Measurements from ENCODE around the gene TMEM128.
"Not testable (repeated sequence)": the region's sequence is repeated elsewhere in the genome, so short reads cannot be mapped to it uniquely, and the experiment has no call there.

The TMEM128 gene

GRCh38 chr4:4228356-4228668 is 19.7 kb downstream of the TMEM128 start:
- no peak overlapping the region for H3K4me3 ChIP-seq (ENCODE audit: low read length in 2 of 2)
- H3K4me1 ChIP-seq (ENCODE audit: control insufficient read depth in 2 of 2, insufficient read depth in 2 of 2, low read length in 2 of 2): no peaks in the 10 kb centered on the region
- H3K9me3 ChIP-seq (ENCODE audit: control insufficient read depth in 2 of 2, low read length in 2 of 2): peaks cover 0 to under 1% of the 10 kb centered on the region in 2 donors
- no peak overlapping the region for H3K27ac ChIP-seq (ENCODE audit: low read depth in 2 of 2, low read length in 2 of 2)
- no peaks in the 10 kb centered on the region for H3K36me3 ChIP-seq (ENCODE audit: control insufficient read depth in 2 of 2, insufficient read depth in 2 of 2, low read length in 2 of 2)
- no peak overlapping the region for H3K9ac ChIP-seq (ENCODE audit: low read depth in 1 of 2, low read length in 2 of 2)
- H3K27me3 ChIP-seq (ENCODE audit: control insufficient read depth in 2 of 2, insufficient read depth in 2 of 2, low read length in 2 of 2): peaks cover 4 to 9% of the 10 kb centered on the region in 2 donors

GRCh38 chr4:4227510-4228355 is 20.3 kb downstream of the TMEM128 start:
- Histone ChIP-seq H3K27ac (ENCODE audit: low read depth in 2 of 2, low read length in 2 of 2) (no peak overlapping the region), H3K4me1 (ENCODE audit: control insufficient read depth in 2 of 2, insufficient read depth in 2 of 2, low read length in 2 of 2) (no peaks in the 10 kb centered on the region), H3K36me3 (ENCODE audit: control insufficient read depth in 2 of 2, insufficient read depth in 2 of 2, low read length in 2 of 2) (no peaks in the 10 kb centered on the region), H3K4me3 (ENCODE audit: low read length in 2 of 2) (no peak overlapping the region), H3K9ac (ENCODE audit: low read depth in 1 of 2, low read length in 2 of 2) (no peak overlapping the region), H3K9me3 (ENCODE audit: control insufficient read depth in 2 of 2, low read length in 2 of 2) (no peaks in the 10 kb centered on the region), H3K27me3 (ENCODE audit: control insufficient read depth in 2 of 2, insufficient read depth in 2 of 2, low read length in 2 of 2) (peaks cover 4 to 9% of the 10 kb centered on the region in 2 donors)

- Histone ChIP-seq H3K4me3 (ENCODE audit: low read length in 2 of 2) (no peak within 1 kb of the TSS), H3K9ac (ENCODE audit: low read depth in 1 of 2, low read length in 2 of 2) (no peak within 1 kb of the TSS), H3K36me3 (ENCODE audit: control insufficient read depth in 2 of 2, insufficient read depth in 2 of 2, low read length in 2 of 2) (no peaks in the 10 kb centered on the region), H3K4me1 (ENCODE audit: control insufficient read depth in 2 of 2, insufficient read depth in 2 of 2, low read length in 2 of 2) (no peaks in the 10 kb centered on the region), H3K27ac (ENCODE audit: low read depth in 2 of 2, low read length in 2 of 2) (no peak within 1 kb of the TSS), H3K9me3 (ENCODE audit: control insufficient read depth in 2 of 2, low read length in 2 of 2) (no peaks in the 10 kb centered on the region), H3K27me3 (ENCODE audit: control insufficient read depth in 2 of 2, insufficient read depth in 2 of 2, low read length in 2 of 2) (peaks cover 4 to 9% of the 10 kb centered on the region in 2 donors)
Observed at GRCh38 chr4:4226606-4227438, 21.2 kb downstream of the TMEM128 start, which contains the start of gene OTOP1. OTOP1 (minus strand) TSS chr4:4226929; CDS start chr4:4226864, 65 bp downstream.

GRCh38 chr4:4225915-4226605 is 22.0 kb downstream of the TMEM128 start:
- Histone ChIP-seq H3K36me3 (ENCODE audit: control insufficient read depth in 2 of 2, insufficient read depth in 2 of 2, low read length in 2 of 2) (no peaks in the 10 kb centered on the region), H3K27ac (ENCODE audit: low read depth in 2 of 2, low read length in 2 of 2) (no peak overlapping the region), H3K27me3 (ENCODE audit: control insufficient read depth in 2 of 2, insufficient read depth in 2 of 2, low read length in 2 of 2) (peaks cover 4 to 9% of the 10 kb centered on the region in 2 donors), H3K9me3 (ENCODE audit: control insufficient read depth in 2 of 2, low read length in 2 of 2) (no peaks in the 10 kb centered on the region), H3K4me3 (ENCODE audit: low read length in 2 of 2) (no peak overlapping the region), H3K4me1 (ENCODE audit: control insufficient read depth in 2 of 2, insufficient read depth in 2 of 2, low read length in 2 of 2) (no peaks in the 10 kb centered on the region), H3K9ac (ENCODE audit: low read depth in 1 of 2, low read length in 2 of 2) (no peak overlapping the region)

GRCh38 chr4:4217113-4217512 is 30.9 kb downstream of the TMEM128 start:
- Histone ChIP-seq H3K4me1 (ENCODE audit: control insufficient read depth in 2 of 2, insufficient read depth in 2 of 2, low read length in 2 of 2) (no peaks in the 10 kb centered on the region), H3K4me3 (ENCODE audit: low read length in 2 of 2) (no peak overlapping the region), H3K36me3 (ENCODE audit: control insufficient read depth in 2 of 2, insufficient read depth in 2 of 2, low read length in 2 of 2) (no peaks in the 10 kb centered on the region), H3K27ac (ENCODE audit: low read depth in 2 of 2, low read length in 2 of 2) (no peak overlapping the region), H3K9ac (ENCODE audit: low read depth in 1 of 2, low read length in 2 of 2) (no peak overlapping the region), H3K9me3 (ENCODE audit: control insufficient read depth in 2 of 2, low read length in 2 of 2) (no peaks in the 10 kb centered on the region), H3K27me3 (ENCODE audit: control insufficient read depth in 2 of 2, insufficient read depth in 2 of 2, low read length in 2 of 2) (no peaks in the 10 kb centered on the region)

- Histone ChIP-seq H3K9ac (ENCODE audit: low read depth in 1 of 2, low read length in 2 of 2) (no peak overlapping the region), H3K27ac (ENCODE audit: low read depth in 2 of 2, low read length in 2 of 2) (no peak overlapping the region)
Observed at GRCh38 chr4:4216648-4217047, 31.4 kb downstream of the TMEM128 start.

GRCh38 chr4:4213674-4214073 is 34.3 kb downstream of the TMEM128 start:
- H3K9ac ChIP-seq (ENCODE audit: low read depth in 1 of 2, low read length in 2 of 2); H3K4me1 ChIP-seq (ENCODE audit: control insufficient read depth in 2 of 2, insufficient read depth in 2 of 2, low read length in 2 of 2); H3K4me3 ChIP-seq (ENCODE audit: low read length in 2 of 2); H3K36me3 ChIP-seq (ENCODE audit: control insufficient read depth in 2 of 2, insufficient read depth in 2 of 2, low read length in 2 of 2); H3K27ac ChIP-seq (ENCODE audit: low read depth in 2 of 2, low read length in 2 of 2); H3K27me3 ChIP-seq (ENCODE audit: control insufficient read depth in 2 of 2, insufficient read depth in 2 of 2, low read length in 2 of 2); H3K9me3 ChIP-seq (ENCODE audit: control insufficient read depth in 2 of 2, low read length in 2 of 2): not testable (repeated sequence)

More at GRCh38 chr4:4216648-4217047, 31.4 kb downstream of the TMEM128 start:
- H3K36me3 ChIP-seq (ENCODE audit: control insufficient read depth in 2 of 2, insufficient read depth in 2 of 2, low read length in 2 of 2): no peaks in the 10 kb centered on the region
- H3K27me3 ChIP-seq (ENCODE audit: control insufficient read depth in 2 of 2, insufficient read depth in 2 of 2, low read length in 2 of 2): no peaks in the 10 kb centered on the region
- no peaks in the 10 kb centered on the region for H3K9me3 ChIP-seq (ENCODE audit: control insufficient read depth in 2 of 2, low read length in 2 of 2)
- no peak overlapping the region for H3K4me3 ChIP-seq (ENCODE audit: low read length in 2 of 2)
- no peaks in the 10 kb centered on the region for H3K4me1 ChIP-seq (ENCODE audit: control insufficient read depth in 2 of 2, insufficient read depth in 2 of 2, low read length in 2 of 2)

- Histone ChIP-seq H3K27ac (ENCODE audit: low read depth in 2 of 2, low read length in 2 of 2) (no peak overlapping the region), H3K27me3 (ENCODE audit: control insufficient read depth in 2 of 2, insufficient read depth in 2 of 2, low read length in 2 of 2) (peaks cover 2 to 4% of the 10 kb centered on the region in 2 donors), H3K9me3 (ENCODE audit: control insufficient read depth in 2 of 2, low read length in 2 of 2) (no peaks in the 10 kb centered on the region), H3K4me3 (ENCODE audit: low read length in 2 of 2) (no peak overlapping the region), H3K9ac (ENCODE audit: low read depth in 1 of 2, low read length in 2 of 2) (no peak overlapping the region), H3K36me3 (ENCODE audit: control insufficient read depth in 2 of 2, insufficient read depth in 2 of 2, low read length in 2 of 2) (no peaks in the 10 kb centered on the region), H3K4me1 (ENCODE audit: control insufficient read depth in 2 of 2, insufficient read depth in 2 of 2, low read length in 2 of 2) (no peaks in the 10 kb centered on the region)
Observed at GRCh38 chr4:4206204-4206603, 41.8 kb downstream of the TMEM128 start.

- Histone ChIP-seq H3K4me1 (ENCODE audit: control insufficient read depth in 2 of 2, insufficient read depth in 2 of 2, low read length in 2 of 2) (no peaks in the 10 kb centered on the region), H3K36me3 (ENCODE audit: control insufficient read depth in 2 of 2, insufficient read depth in 2 of 2, low read length in 2 of 2) (no peaks in the 10 kb centered on the region), H3K9ac (ENCODE audit: low read depth in 1 of 2, low read length in 2 of 2) (no peak overlapping the region), H3K27me3 (ENCODE audit: control insufficient read depth in 2 of 2, insufficient read depth in 2 of 2, low read length in 2 of 2) (peaks cover 0 to 2% of the 10 kb centered on the region in 2 donors), H3K9me3 (ENCODE audit: control insufficient read depth in 2 of 2, low read length in 2 of 2) (no peaks in the 10 kb centered on the region), H3K27ac (ENCODE audit: low read depth in 2 of 2, low read length in 2 of 2) (no peak overlapping the region), H3K4me3 (ENCODE audit: low read length in 2 of 2) (no peak overlapping the region)
Observed at GRCh38 chr4:4204401-4204745, 43.6 kb downstream of the TMEM128 start.
